Tongue (tissue), 2 donors: ENCODE data around the gene MIDN. TPM values are rescaled to one million over a fixed set of nuclear protein-coding genes. Genes with fewer than 3 reads are reported as not detected.
"Not testable (repeated sequence)": the region's sequence is repeated elsewhere in the genome, so short reads cannot be mapped to it uniquely, and the experiment has no call there.

Experiments used
- DNase-seq: peaks from one replicate; pipeline ENCODE4 v3.0.0-alpha.2; 2015
- total RNA-seq: library from RNA; depleted of rRNA; stranded (reverse); fragments of >200 nt; gene quantifications from one replicate; pipeline ENCODE4 v1.2.3, GENCODE V29; 2014

The MIDN gene
- total RNA-seq, 1 donor from 2014 or later = 26.7 TPM

GRCh38 chr19:1294688-1295087 is 46.3 kb downstream of the MIDN start:
- no peak for DNase-seq

GRCh38 chr19:1295169-1296012 is 47.0 kb downstream of the MIDN start:
- no peak for DNase-seq

- no peak for DNase-seq
These were observed 47.7 kb downstream of the MIDN start for GRCh38 chr19:1296078-1296477.

GRCh38 chr19:1296575-1297271 is 48.3 kb downstream of the MIDN start:
- no peak for DNase-seq

GRCh38 chr19:1298235-1298634 is 49.9 kb downstream of the MIDN start:
- no peak for DNase-seq

GRCh38 chr19:1299801-1300200 is 51.4 kb downstream of the MIDN start:
- no peak for DNase-seq

GRCh38 chr19:1300744-1301490 is 52.5 kb downstream of the MIDN start:
- no peak for DNase-seq

- DNase-seq = peak; percentile 34
These were observed 54.3 kb downstream of the MIDN start for GRCh38 chr19:1302533-1303239.

GRCh38 chr19:1304197-1304924 is 56.0 kb downstream of the MIDN start:
- no peak for DNase-seq

- not testable (repeated sequence) for DNase-seq
These were observed 57.0 kb downstream of the MIDN start for GRCh38 chr19:1305354-1305753.

GRCh38 chr19:1307320-1307719 is 58.9 kb downstream of the MIDN start:
- DNase-seq = no peak

- DNase-seq = no peak
These were observed 59.4 kb downstream of the MIDN start for GRCh38 chr19:1307755-1308303.

GRCh38 chr19:1308718-1309117 is 60.3 kb downstream of the MIDN start:
- DNase-seq = no peak

Other genes starting within 250 kb of the MIDN start
- gene GRIN3B, start 248.2 kb upstream of the MIDN start, total RNA-seq = not detected
- gene TMEM259, start 227.5 kb upstream of the MIDN start, total RNA-seq = 72.1 TPM
- gene RNU6-2, start 227.1 kb upstream of the MIDN start, total RNA-seq = not detected
- gene CNN2, start 222.0 kb upstream of the MIDN start, total RNA-seq = 42.3 TPM
- gene ABCA7, start 208.5 kb upstream of the MIDN start, total RNA-seq = 22.1 TPM
- 16.8 TPM for gene ARHGAP45, start 181.4 kb upstream of the MIDN start, total RNA-seq
- gene POLR2E, start 153.2 kb upstream of the MIDN start, total RNA-seq = 73.4 TPM
- 115 TPM for gene GPX4, start 144.6 kb upstream of the MIDN start, total RNA-seq
- gene SBNO2, start 74.3 kb upstream of the MIDN start, total RNA-seq = 20.9 TPM
- gene STK11, start 42.8 kb upstream of the MIDN start, total RNA-seq = 64.9 TPM
- 1.1 TPM for gene CBARP, start 10.6 kb upstream of the MIDN start, total RNA-seq
- 67.2 TPM for gene ATP5F1D, start 6.8 kb upstream of the MIDN start, total RNA-seq
- 434 TPM for gene CIRBP, start 20.7 kb downstream of the MIDN start, total RNA-seq
- gene FAM174C, start 26.9 kb downstream of the MIDN start, total RNA-seq = 3.9 TPM
- gene EFNA2, start 37.3 kb downstream of the MIDN start, total RNA-seq = not detected
- 90.7 TPM for gene NDUFS7, start 135.3 kb downstream of the MIDN start, total RNA-seq
- 102 TPM for gene GAMT, start 153.0 kb downstream of the MIDN start, total RNA-seq
- 55.9 TPM for gene DAZAP1, start 159.0 kb downstream of the MIDN start, total RNA-seq
- gene RPS15, start 189.8 kb downstream of the MIDN start, total RNA-seq = 585 TPM
- gene APC2, start 201.5 kb downstream of the MIDN start, total RNA-seq = 1.5 TPM
- 14.6 TPM for gene C19orf25, start 230.6 kb downstream of the MIDN start, total RNA-seq
- 1.0 TPM for gene PCSK4, start 241.8 kb downstream of the MIDN start, total RNA-seq
- 4.2 TPM for gene REEP6, start 242.6 kb downstream of the MIDN start, total RNA-seq